ENCODE results near the gene C1GALT1C1.
"Not testable (repeated sequence)": the region's sequence is repeated elsewhere in the genome, so short reads cannot be mapped to it uniquely, and the experiment has no call there.

Gene C1GALT1C1

DNA sequence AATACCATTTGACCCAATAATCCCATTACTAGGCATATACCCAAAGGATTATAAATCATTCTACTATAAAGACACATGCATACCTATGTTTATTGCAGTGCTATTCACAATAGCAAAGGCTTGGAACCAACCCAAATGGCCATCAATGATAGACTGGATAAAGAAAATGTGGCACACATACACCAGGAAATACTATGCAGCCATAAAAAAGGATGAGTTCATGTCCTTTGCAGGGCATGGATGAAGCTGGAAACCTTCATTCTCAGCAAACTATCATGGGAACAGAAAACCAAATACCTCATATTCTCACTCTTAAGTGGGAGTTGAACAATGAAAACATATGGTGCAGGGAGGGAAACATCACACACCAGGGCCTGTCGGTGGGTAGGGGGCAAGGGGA, 22.4 kb upstream of the C1GALT1C1 start:
- H3K4me1 ChIP-seq (ENCODE audit: control insufficient read depth in 1 of 2, insufficient read depth in 2 of 2, low read length in 2 of 2); H3K36me3 ChIP-seq (ENCODE audit: control insufficient read depth in 1 of 2, insufficient read depth in 2 of 2, low read length in 2 of 2); H3K9me3 ChIP-seq (ENCODE audit: control insufficient read depth in 1 of 2, low read length in 2 of 2): not testable (repeated sequence)

DNA sequence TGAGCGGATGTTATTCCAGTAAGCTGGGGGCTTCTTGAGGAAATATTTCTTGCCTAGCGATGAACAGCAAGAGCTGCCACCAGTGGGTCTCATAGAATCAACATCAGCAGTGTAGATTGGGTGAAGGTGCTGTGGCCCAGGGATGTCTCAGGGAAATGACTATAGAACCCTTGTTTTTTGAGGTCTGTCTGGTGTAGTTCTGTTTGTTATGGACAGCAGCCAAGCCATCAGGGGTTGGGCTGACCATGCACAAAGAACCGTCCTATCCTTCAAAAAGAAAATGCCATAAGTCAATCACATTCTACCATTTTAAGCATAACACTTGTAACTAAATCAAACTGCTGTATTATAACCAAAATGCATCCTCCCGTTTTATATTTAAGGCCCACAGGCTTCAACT, 17.3 kb upstream of the C1GALT1C1 start:
- H3K27ac ChIP-seq (ENCODE audit: low read length) = no peak overlapping the region
- H3K27me3 ChIP-seq (ENCODE audit: low read depth, low read length) = no peaks in the 10 kb centered on the region
- no peaks in the 10 kb centered on the region for H3K36me3 ChIP-seq (ENCODE audit: control insufficient read depth in 1 of 2, insufficient read depth in 2 of 2, low read length in 2 of 2)
- H3K4me1 ChIP-seq (ENCODE audit: control insufficient read depth in 1 of 2, insufficient read depth in 2 of 2, low read length in 2 of 2) = no peaks in the 10 kb centered on the region
- H3K9me3 ChIP-seq (ENCODE audit: control insufficient read depth in 1 of 2, low read length in 2 of 2) = no peaks in the 10 kb centered on the region
- no peak overlapping the region for H3K4me3 ChIP-seq (ENCODE audit: low read depth in 1 of 2, low read length in 2 of 2)

More for the DNA sequence above, 22.4 kb upstream of the C1GALT1C1 start:
- not testable (repeated sequence) for H3K27me3 ChIP-seq (ENCODE audit: low read depth, low read length); H3K27ac ChIP-seq (ENCODE audit: low read length); H3K4me3 ChIP-seq (ENCODE audit: low read depth in 1 of 2, low read length in 2 of 2)

DNA sequence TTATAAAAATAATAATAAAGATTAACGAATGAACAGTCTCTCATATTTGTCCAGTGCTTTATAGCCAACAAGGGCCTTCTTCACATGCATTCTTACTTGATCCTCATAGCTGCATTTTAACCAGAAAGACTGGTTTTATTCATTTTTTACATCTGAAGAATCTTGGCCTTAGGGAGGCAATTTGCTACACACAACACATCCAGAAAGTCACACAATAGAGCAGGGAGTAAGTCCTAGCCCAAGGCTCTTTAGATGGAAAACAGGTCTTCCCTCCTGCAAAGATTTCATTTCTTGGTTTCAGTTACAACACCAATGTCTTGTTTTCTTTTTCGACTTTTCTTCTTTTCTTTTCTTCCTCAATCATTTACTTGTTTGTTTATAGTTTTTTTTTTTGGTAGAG, 13.0 kb upstream of the C1GALT1C1 start:
- no peaks in the 10 kb centered on the region for H3K4me1 ChIP-seq (ENCODE audit: control insufficient read depth in 1 of 2, insufficient read depth in 2 of 2, low read length in 2 of 2)
- no peak overlapping the region for H3K27ac ChIP-seq (ENCODE audit: low read length)
- no peaks in the 10 kb centered on the region for H3K9me3 ChIP-seq (ENCODE audit: control insufficient read depth in 1 of 2, low read length in 2 of 2)
- H3K36me3 ChIP-seq (ENCODE audit: control insufficient read depth in 1 of 2, insufficient read depth in 2 of 2, low read length in 2 of 2) = no peaks in the 10 kb centered on the region
- no peaks in the 10 kb centered on the region for H3K27me3 ChIP-seq (ENCODE audit: low read depth, low read length)
- no peak overlapping the region for H3K4me3 ChIP-seq (ENCODE audit: low read depth in 1 of 2, low read length in 2 of 2)

DNA sequence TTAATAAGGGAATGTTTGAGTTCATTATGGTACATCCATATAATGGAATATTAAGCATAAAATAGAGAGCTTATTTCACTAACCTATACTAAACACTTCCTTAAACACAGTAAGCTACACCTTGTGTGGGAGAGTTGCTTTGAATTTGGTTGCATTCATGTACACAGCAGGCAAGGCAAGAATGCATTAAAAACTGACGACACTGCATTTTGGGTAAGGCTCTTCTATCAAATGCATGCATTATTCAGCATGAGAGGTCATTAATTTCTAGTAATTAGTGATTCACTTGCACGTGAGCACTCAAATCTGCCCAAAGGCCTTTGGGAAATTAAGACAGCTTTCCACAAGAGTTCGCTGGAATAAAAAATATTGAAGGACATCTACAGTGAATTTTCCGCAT, 8.8 kb upstream of the C1GALT1C1 start:
- no peaks in the 10 kb centered on the region for H3K36me3 ChIP-seq (ENCODE audit: control insufficient read depth in 1 of 2, insufficient read depth in 2 of 2, low read length in 2 of 2)
- no peaks in the 10 kb centered on the region for H3K9me3 ChIP-seq (ENCODE audit: control insufficient read depth in 1 of 2, low read length in 2 of 2)
- H3K27ac ChIP-seq (ENCODE audit: low read length) = no peak overlapping the region
- H3K4me3 ChIP-seq (ENCODE audit: low read depth in 1 of 2, low read length in 2 of 2) = no peak overlapping the region
- H3K27me3 ChIP-seq (ENCODE audit: low read depth, low read length) = no peaks in the 10 kb centered on the region
- H3K4me1 ChIP-seq (ENCODE audit: control insufficient read depth in 1 of 2, insufficient read depth in 2 of 2, low read length in 2 of 2) = no peaks in the 10 kb centered on the region

DNA sequence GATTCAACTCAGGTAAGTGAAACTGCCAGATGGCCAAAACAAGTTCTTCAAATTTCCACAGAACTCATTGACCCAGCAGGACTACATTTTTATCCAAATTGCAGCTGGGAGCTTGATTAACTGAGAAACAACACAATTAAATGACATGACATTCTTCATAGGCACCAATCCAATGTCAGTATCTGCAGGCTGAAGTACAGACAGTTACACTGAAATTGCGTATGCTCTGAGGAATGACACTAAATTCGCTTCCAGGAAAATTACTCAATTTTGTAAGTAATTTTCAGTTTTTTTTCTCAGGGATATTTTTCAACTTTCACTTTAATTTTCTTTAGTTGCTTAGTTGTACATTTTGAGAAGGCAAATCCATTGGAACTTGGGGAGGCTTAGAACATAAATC, 4.5 kb downstream of the C1GALT1C1 start:
- Histone ChIP-seq H3K27ac (ENCODE audit: low read length) (no peak overlapping the region), H3K4me3 (ENCODE audit: low read depth in 1 of 2, low read length in 2 of 2) (no peak overlapping the region), H3K9me3 (ENCODE audit: control insufficient read depth in 1 of 2, low read length in 2 of 2) (no peaks in the 10 kb centered on the region), H3K27me3 (ENCODE audit: low read depth, low read length) (no peaks in the 10 kb centered on the region), H3K4me1 (ENCODE audit: control insufficient read depth in 1 of 2, insufficient read depth in 2 of 2, low read length in 2 of 2) (no peaks in the 10 kb centered on the region), H3K36me3 (ENCODE audit: control insufficient read depth in 1 of 2, insufficient read depth in 2 of 2, low read length in 2 of 2) (no peaks in the 10 kb centered on the region)

DNA sequence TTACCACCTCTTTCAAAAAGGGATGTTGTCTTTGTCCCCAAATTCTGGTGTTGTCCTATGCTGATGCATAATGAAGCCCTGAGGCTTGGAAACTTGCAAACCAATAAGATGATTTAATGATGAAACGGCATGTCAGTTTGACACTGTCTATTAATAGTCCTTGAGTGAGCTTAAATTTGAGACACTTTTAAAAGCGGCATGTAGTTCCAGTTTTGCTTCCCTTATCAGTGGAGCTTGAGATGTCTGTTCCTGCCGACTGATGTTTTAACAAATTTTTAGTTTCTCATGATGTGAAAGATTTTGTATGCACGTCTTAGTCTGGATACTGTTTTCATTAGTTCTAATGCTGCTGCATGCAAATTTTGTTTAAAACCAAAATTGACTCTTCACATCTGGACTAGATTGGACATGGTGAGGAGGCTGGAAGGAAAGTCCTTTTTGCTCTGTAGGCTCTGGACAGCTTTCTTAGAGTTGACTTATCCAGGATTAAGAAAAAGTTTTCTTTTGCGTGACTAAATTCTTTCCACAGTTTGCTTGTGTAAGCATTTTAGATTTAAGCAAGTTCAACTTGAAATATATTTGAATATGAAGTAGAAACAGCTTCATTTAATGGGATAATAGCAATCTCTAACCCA, 11.7 kb downstream of the C1GALT1C1 start:
- peaks cover 4 to 5% of the 10 kb centered on the region in 2 donors for H3K36me3 ChIP-seq (ENCODE audit: control insufficient read depth in 1 of 2, insufficient read depth in 2 of 2, low read length in 2 of 2)
- H3K9me3 ChIP-seq (ENCODE audit: control insufficient read depth in 1 of 2, low read length in 2 of 2) = no peaks in the 10 kb centered on the region
- no peaks in the 10 kb centered on the region for H3K4me1 ChIP-seq (ENCODE audit: control insufficient read depth in 1 of 2, insufficient read depth in 2 of 2, low read length in 2 of 2)
- H3K4me3 ChIP-seq (ENCODE audit: low read depth in 1 of 2, low read length in 2 of 2) = no peak overlapping the region
- H3K27ac ChIP-seq (ENCODE audit: low read length) = no peak overlapping the region
- no peaks in the 10 kb centered on the region for H3K27me3 ChIP-seq (ENCODE audit: low read depth, low read length)

DNA sequence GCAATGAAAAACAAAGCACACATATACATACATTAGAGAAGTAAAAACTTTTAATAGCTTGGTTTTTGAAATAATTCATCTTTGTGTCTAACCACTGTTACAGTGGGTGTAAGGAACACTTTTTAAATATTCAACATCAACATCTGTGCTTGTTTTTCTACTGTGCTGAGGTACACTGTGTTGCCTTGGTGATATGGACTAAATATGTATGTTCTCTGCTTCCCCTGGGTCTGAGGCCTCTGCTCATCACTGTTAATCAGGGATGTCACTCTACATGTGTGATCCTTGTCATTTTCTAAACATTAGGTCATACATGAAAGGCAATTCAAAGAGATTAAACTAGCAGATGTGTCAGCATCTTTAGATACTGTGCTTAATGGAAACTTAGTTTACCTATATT, 15.0 kb downstream of the C1GALT1C1 start:
- Histone ChIP-seq H3K36me3 (ENCODE audit: control insufficient read depth in 1 of 2, insufficient read depth in 2 of 2, low read length in 2 of 2) (peaks cover 4 to 5% of the 10 kb centered on the region in 2 donors), H3K4me1 (ENCODE audit: control insufficient read depth in 1 of 2, insufficient read depth in 2 of 2, low read length in 2 of 2) (no peaks in the 10 kb centered on the region), H3K4me3 (ENCODE audit: low read depth in 1 of 2, low read length in 2 of 2) (no peak overlapping the region), H3K27me3 (ENCODE audit: low read depth, low read length) (no peaks in the 10 kb centered on the region), H3K9me3 (ENCODE audit: control insufficient read depth in 1 of 2, low read length in 2 of 2) (no peaks in the 10 kb centered on the region), H3K27ac (ENCODE audit: low read length) (no peak overlapping the region)

DNA sequence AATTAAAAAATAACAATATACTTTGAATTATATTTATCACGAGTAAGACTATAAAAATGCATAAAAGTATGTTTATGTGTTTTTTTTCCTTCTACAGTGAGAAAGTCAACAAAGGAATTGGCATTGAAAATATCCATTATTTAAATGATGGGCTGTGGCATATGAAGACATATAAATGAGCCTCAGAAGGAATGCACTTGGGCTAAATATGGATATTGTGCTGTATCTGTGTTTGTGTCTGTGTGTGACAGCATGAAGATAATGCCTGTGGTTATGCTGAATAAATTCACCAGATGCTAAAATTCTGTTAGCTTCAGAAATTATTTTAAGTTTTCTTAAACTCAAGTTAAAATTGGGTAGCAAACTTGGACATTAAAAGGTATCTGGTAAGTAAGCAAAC, 17.8 kb downstream of the C1GALT1C1 start:
- H3K4me3 ChIP-seq (ENCODE audit: low read depth in 1 of 2, low read length in 2 of 2) = no peak overlapping the region
- H3K27ac ChIP-seq (ENCODE audit: low read length) = no peak overlapping the region
- H3K4me1 ChIP-seq (ENCODE audit: control insufficient read depth in 1 of 2, insufficient read depth in 2 of 2, low read length in 2 of 2) = no peaks in the 10 kb centered on the region
- H3K9me3 ChIP-seq (ENCODE audit: control insufficient read depth in 1 of 2, low read length in 2 of 2) = no peaks in the 10 kb centered on the region
- H3K27me3 ChIP-seq (ENCODE audit: low read depth, low read length) = no peaks in the 10 kb centered on the region
- peaks cover 4 to 17% of the 10 kb centered on the region in 2 donors for H3K36me3 ChIP-seq (ENCODE audit: control insufficient read depth in 1 of 2, insufficient read depth in 2 of 2, low read length in 2 of 2)

DNA sequence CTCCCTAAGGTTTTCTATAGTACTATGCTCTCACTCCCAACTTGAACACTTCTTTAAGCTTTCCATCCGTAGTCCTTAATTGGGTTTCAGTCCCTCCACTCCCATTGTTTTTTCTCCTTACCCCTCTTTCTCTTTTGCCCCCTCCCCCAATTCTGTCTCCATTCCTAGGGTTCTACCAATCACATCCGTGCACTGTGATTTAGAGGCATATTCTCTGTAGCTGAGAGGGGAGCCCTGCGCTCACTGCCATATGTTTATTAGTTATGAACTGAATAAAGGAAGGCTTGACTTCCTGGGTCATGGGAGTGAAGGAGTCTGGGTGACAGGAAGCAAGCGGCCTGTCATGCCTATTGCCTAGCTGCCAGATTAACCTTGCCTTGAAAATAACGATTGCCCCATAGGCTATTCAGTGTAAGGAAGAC, 25.5 kb downstream of the C1GALT1C1 start:
- Histone ChIP-seq H3K4me3 (ENCODE audit: low read depth in 1 of 2, low read length in 2 of 2) (peak overlapping the region; percentile 57 to 91), H3K36me3 (ENCODE audit: control insufficient read depth in 1 of 2, insufficient read depth in 2 of 2, low read length in 2 of 2) (peaks cover 0 to 12% of the 10 kb centered on the region in 2 donors), H3K9me3 (ENCODE audit: control insufficient read depth in 1 of 2, low read length in 2 of 2) (no peaks in the 10 kb centered on the region), H3K27ac (ENCODE audit: low read length) (peak overlapping the region; percentile 97), H3K27me3 (ENCODE audit: low read depth, low read length) (no peaks in the 10 kb centered on the region), H3K4me1 (ENCODE audit: control insufficient read depth in 1 of 2, insufficient read depth in 2 of 2, low read length in 2 of 2) (peaks cover 0 to 7% of the 10 kb centered on the region in 2 donors)

DNA sequence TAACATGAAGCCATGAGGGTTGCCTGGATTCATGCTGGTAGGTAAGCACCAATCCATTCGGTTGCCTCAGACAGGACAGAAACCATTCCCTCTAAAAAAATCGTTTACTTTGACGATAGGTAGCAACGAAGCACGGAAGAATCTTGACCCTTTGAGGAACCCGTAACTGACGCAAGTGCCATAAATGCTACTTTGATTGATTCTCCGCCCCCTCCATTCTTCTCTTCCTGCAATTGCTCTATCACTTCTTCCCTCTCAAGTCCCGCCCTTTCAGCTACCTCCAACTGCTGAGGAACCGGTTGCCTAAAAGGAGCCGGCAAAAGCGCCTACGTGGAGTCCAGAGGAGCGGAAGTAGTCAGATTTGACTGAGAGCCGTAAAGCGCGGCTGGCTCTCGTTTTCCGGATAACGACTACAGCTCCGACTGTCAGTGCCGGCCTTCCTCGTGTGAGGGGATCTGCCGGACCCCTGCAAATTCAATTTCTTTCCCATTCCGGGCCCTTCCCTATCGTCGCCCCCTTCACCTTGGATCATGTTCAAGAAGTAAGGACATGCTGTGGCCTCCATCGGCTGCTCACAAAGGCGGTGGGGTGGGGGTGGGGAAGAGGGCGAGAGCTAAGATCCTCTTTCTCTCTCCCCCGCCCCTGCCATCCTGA, 26.0 kb downstream of the C1GALT1C1 start, which contains the start of gene MCTS1:
TSS of gene MCTS1 (plus strand) at position 395 of the 654 bp plus-strand sequence. CDS start at position 531, 136 bp downstream.
- Histone ChIP-seq H3K27me3 (ENCODE audit: low read depth, low read length) (no peaks in the 10 kb centered on the region), H3K36me3 (ENCODE audit: control insufficient read depth in 1 of 2, insufficient read depth in 2 of 2, low read length in 2 of 2) (peaks cover 0 to 7% of the 10 kb centered on the region in 2 donors), H3K4me3 (ENCODE audit: low read depth in 1 of 2, low read length in 2 of 2) (peak within 1 kb of the TSS; percentile 57 to 91), H3K4me1 (ENCODE audit: control insufficient read depth in 1 of 2, insufficient read depth in 2 of 2, low read length in 2 of 2) (peaks cover 0 to 7% of the 10 kb centered on the region in 2 donors), H3K27ac (ENCODE audit: low read length) (peak within 1 kb of the TSS; percentile 97), H3K9me3 (ENCODE audit: control insufficient read depth in 1 of 2, low read length in 2 of 2) (no peaks in the 10 kb centered on the region)

DNA sequence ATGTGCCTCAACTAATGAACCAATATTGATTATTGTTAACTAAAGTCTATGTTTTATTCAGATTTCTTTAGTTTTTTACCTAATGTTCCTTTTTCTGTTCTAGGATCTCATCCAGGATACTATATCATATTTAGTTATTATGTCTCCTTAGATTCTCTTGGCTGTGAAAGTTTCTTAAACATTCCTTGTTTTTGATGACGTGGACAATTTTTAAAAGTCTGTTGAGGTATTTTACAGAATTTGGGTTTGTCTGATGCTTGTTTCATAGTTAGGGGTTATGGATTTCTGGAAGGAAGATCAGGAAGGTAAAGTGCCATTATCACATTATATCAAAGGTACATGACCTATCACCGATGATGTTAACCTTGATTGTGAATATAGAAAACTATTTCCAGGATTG, 44.2 kb downstream of the C1GALT1C1 start:
- Histone ChIP-seq H3K27ac (ENCODE audit: low read length) (no peak overlapping the region), H3K4me3 (ENCODE audit: low read depth in 1 of 2, low read length in 2 of 2) (no peak overlapping the region), H3K36me3 (ENCODE audit: control insufficient read depth in 1 of 2, insufficient read depth in 2 of 2, low read length in 2 of 2) (no peaks in the 10 kb centered on the region), H3K9me3 (ENCODE audit: control insufficient read depth in 1 of 2, low read length in 2 of 2) (no peaks in the 10 kb centered on the region), H3K4me1 (ENCODE audit: control insufficient read depth in 1 of 2, insufficient read depth in 2 of 2, low read length in 2 of 2) (no peaks in the 10 kb centered on the region), H3K27me3 (ENCODE audit: low read depth, low read length) (no peaks in the 10 kb centered on the region)
